Thoracic aorta (tissue), 2 donors: Measurements from ENCODE around the gene SPTLC1. TPM values are rescaled to one million over a fixed set of nuclear protein-coding genes. Genes with fewer than 3 reads are reported as not detected.

Experiments used
- ATAC-seq: fragments of 150-250 bp; one replicate; pipeline ENCODE4 v1.8.0; 2017; ENCODE audit warnings: low read depth; ENCODE audit not compliant: insufficient number of reproducible peaks, low FRiP score
- DNase-seq: peaks from one replicate; pipeline ENCODE4 v3.0.0-alpha.2; 2020; ENCODE audit warnings: low spot score
- H3K27ac ChIP-seq, 2 donors: fragments of 200-600 bp; sonication (generic); 1 replicate in 1 of 2; 2 replicates in 1 of 2; pipeline ENCODE4 v1.5.1; 2016; ENCODE audit warnings: mild to moderate bottlenecking in 2 of 2, moderate library complexity in 2 of 2
- H3K27me3 ChIP-seq: fragments of 200-600 bp; sonication (generic); replicated peaks from 2 replicates; pipeline ENCODE4 v1.6.0; 2016; ENCODE audit warnings: mild to moderate bottlenecking; ENCODE audit not compliant: insufficient read depth
- H3K36me3 ChIP-seq: fragments of 200-600 bp; sonication (generic); one replicate; pipeline ENCODE4 v1.5.1; 2016
- H3K4me1 ChIP-seq, 2 donors: fragments of 200-600 bp; sonication (generic); 1 replicate in 1 of 2; 2 replicates in 1 of 2; pipeline versions ENCODE4 v1.5.1 to v1.6.0; 2016; ENCODE audit warnings: low read depth in 2 of 2, mild to moderate bottlenecking in 1 of 2; ENCODE audit not compliant: control insufficient read depth in 1 of 2
- H3K4me3 ChIP-seq: fragments of 200-600 bp; sonication (generic); 2 replicates; pipeline ENCODE4 v1.5.1; 2016; ENCODE audit warnings: mild to moderate bottlenecking
- H3K9me3 ChIP-seq: fragments of 200-600 bp; sonication (generic); 2 replicates; pipeline ENCODE4 v1.5.1; 2016
- total RNA-seq, 2 donors: library from RNA; depleted of rRNA; stranded (reverse); fragments of >200 nt; gene quantifications; one replicate each; pipeline versions ENCODE4 v1.1.0 to v1.2.3, GENCODE V29; 2016
- TF ChIP-seq, protein P1 (sequence below): fragments of 200-600 bp; sonication (generic); IDR thresholded peaks from one replicate; pipeline ENCODE4 v1.5.1; 2019; ENCODE audit warnings: antibody characterized with exemption

SPTLC1 gene
- total RNA-seq, 2 donors from 2014 or later = 45.6 to 74.7 TPM

DNA sequence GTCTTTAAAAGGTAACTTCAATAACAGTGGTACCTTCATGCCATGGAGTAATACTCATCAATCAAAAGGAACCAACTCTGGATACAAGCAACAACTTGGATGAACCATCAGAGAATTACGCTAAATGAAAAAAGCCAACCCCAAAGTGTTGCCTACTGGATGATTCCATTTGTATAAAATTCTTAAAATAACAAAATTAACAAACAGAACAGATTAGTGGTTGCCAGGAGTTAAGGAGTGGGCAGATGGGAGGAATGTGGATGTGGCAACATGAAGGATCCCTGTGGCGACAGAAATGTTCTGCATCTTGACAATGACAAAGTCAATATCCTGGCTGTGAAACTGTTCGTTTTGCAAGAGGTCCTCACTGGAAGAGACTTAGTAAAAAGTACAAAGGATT, 50.5 kb downstream of the SPTLC1 start:
- no peak overlapping the region for H3K27ac ChIP-seq
- peaks cover 17% of the 10 kb centered on the region for H3K36me3 ChIP-seq
- H3K27me3 ChIP-seq = no peaks in the 10 kb centered on the region
- H3K4me1 ChIP-seq = no peaks in the 10 kb centered on the region
- peaks cover 9% of the 10 kb centered on the region for H3K9me3 ChIP-seq
- ATAC-seq (no peak), DNase-seq (no peak)
- TF ChIP-seq, protein P1, sequence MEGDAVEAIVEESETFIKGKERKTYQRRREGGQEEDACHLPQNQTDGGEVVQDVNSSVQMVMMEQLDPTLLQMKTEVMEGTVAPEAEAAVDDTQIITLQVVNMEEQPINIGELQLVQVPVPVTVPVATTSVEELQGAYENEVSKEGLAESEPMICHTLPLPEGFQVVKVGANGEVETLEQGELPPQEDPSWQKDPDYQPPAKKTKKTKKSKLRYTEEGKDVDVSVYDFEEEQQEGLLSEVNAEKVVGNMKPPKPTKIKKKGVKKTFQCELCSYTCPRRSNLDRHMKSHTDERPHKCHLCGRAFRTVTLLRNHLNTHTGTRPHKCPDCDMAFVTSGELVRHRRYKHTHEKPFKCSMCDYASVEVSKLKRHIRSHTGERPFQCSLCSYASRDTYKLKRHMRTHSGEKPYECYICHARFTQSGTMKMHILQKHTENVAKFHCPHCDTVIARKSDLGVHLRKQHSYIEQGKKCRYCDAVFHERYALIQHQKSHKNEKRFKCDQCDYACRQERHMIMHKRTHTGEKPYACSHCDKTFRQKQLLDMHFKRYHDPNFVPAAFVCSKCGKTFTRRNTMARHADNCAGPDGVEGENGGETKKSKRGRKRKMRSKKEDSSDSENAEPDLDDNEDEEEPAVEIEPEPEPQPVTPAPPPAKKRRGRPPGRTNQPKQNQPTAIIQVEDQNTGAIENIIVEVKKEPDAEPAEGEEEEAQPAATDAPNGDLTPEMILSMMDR = no peak
- no peak overlapping the region for H3K4me3 ChIP-seq

- Histone ChIP-seq H3K36me3 (peaks cover 6% of the 10 kb centered on the region), H3K9me3 (peaks cover 9% of the 10 kb centered on the region), H3K4me1 (no peaks in the 10 kb centered on the region), H3K27ac (no peak overlapping the region), H3K4me3 (no peak overlapping the region), H3K27me3 (no peaks in the 10 kb centered on the region)
- no peak for ATAC-seq
- TF ChIP-seq, protein P1 = no peak
- DNase-seq = no peak
These were observed 54.0 kb downstream of the SPTLC1 start for GRCh38 chr9:92061184-92061583.

DNA sequence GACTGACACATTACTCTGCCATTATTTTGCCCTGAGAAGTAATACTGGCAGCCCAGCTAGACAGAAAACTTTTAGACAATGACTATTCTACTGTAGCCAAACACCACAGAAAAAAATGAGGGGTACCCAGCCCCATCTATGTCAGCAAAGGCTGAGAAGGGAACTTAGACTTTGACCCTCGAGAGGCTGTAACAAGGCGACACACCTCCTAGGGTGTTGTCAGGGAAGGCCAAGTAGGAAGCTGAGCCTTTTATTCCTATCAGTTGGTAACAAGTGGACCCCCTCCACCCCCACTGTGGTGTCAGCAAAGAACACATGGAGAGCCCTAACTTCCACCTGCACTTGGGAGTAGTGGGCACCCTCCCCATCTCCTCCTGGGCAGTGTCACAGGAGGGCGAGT, 55.6 kb downstream of the SPTLC1 start:
- TF ChIP-seq, protein P1 = no peak
- Histone ChIP-seq H3K27me3 (no peaks in the 10 kb centered on the region), H3K36me3 (peaks cover 4% of the 10 kb centered on the region)

DNA sequence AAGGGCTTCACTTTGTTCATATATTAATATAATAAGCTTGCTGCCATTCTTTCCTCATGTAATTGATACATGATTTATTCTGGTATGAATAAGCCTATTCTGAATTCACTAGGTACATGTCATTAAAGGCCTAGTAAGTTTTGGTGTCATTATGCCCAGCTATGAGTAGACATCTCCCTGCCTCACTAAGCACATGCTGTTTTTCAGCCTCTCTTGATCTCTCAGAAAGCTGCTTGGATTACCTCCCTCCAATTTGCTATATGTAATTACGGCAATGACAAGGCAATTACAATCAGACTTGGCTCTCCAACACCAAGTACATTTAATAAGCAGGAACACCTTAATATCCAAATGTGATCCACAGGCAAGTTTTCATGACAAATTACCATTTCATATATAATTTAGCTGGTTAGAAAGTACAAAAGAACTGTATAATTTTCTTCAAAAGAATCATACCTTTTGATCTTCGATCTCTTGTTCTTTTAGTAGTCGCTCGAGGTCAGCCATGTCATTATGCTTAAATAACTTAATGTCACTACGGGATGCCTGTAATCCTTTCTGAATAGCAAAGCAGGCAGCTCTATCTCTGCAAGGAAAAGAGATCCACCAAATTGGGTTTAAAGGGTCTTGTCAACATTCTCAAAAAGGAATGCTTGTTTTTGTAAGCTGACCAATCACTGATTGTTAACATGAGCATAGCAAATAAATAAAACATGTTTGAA, 56.3 kb downstream of the SPTLC1 start:
- peaks cover 11% of the 10 kb centered on the region for H3K36me3 ChIP-seq
- H3K4me3 ChIP-seq = no peak overlapping the region
- ATAC-seq (no peak), DNase-seq (no peak)
- TF ChIP-seq, protein P1 = no peak
- H3K9me3 ChIP-seq = peaks cover 9% of the 10 kb centered on the region
- no peaks in the 10 kb centered on the region for H3K27me3 ChIP-seq
- H3K4me1 ChIP-seq = no peaks in the 10 kb centered on the region
- no peak overlapping the region for H3K27ac ChIP-seq

More for the DNA sequence above, 55.6 kb downstream of the SPTLC1 start:
- Histone ChIP-seq H3K4me3 (no peak overlapping the region), H3K9me3 (peaks cover 9% of the 10 kb centered on the region), H3K27ac (no peak overlapping the region), H3K4me1 (no peaks in the 10 kb centered on the region)
- DNase-seq (no peak), ATAC-seq (no peak)

GRCh38 chr9:92058026-92058425, 57.2 kb downstream of the SPTLC1 start:
- no peak overlapping the region for H3K4me3 ChIP-seq
- H3K4me1 ChIP-seq = no peaks in the 10 kb centered on the region
- TF ChIP-seq, protein P1 = no peak
- peaks cover 9% of the 10 kb centered on the region for H3K9me3 ChIP-seq
- H3K36me3 ChIP-seq = peaks cover 19% of the 10 kb centered on the region
- ATAC-seq (no peak), DNase-seq (no peak)
- H3K27me3 ChIP-seq = no peaks in the 10 kb centered on the region
- H3K27ac ChIP-seq = no peak overlapping the region
